Measurements from ENCODE around the gene PCBP3. TPM values are rescaled to one million over a fixed set of nuclear protein-coding genes. Genes with fewer than 3 reads are reported as not detected.
"Not testable (repeated sequence)": the region's sequence is repeated elsewhere in the genome, so short reads cannot be mapped to it uniquely, and the experiment has no call there.

Gene PCBP3
- total and polyA plus RNA-seq, 12 donors, result 1.7 to 15.8 (median 4.7) TPM

GRCh38 chr21:45617021-45617921 is 26.3 kb upstream of the PCBP3 start:
- Histone ChIP-seq H3K9me3 (replicated peaks in 1 of 3) (no peaks in the 10 kb centered on the region), H3K27me3 (peaks cover 6% of the 10 kb centered on the region), H3K4me1 (replicated peaks in 1 of 2) (peaks cover 0 to 7% of the 10 kb centered on the region in 2 donors), H3K4me3 (no peak overlapping the region), H3K27ac (no peak overlapping the region), H3K36me3 (replicated peaks in 1 of 2) (no peaks in the 10 kb centered on the region)
- intact Hi-C loops (cut with DNase I), result no loop called here
- no peak for DNase-seq
- WGBS, 4 donors, result 39 to 58% (median 51%) methylated on average over 15 to 19 of the region's 19 CpGs
- TF ChIP-seq POLR2A (IDR thresholded peaks at IDR 0.05), result no peak
- no peak for TF ChIP-seq CTCF (IDR thresholded peaks at IDR 0.05)

- WGBS, 4 donors, result 33 to 42% (median 39%) methylated on average over 13 of the region's 13 CpGs
- no peak overlapping the region for H3K4me3 ChIP-seq
These were observed 25.2 kb upstream of the PCBP3 start for GRCh38 chr21:45618287-45618686.

GRCh38 chr21:45618846-45619485 is 24.6 kb upstream of the PCBP3 start:
- intact Hi-C loops (cut with DNase I), result no loop called here
- H3K4me1 ChIP-seq (replicated peaks in 1 of 2), result peaks cover 0 to 7% of the 10 kb centered on the region in 2 donors
- H3K36me3 ChIP-seq (replicated peaks in 1 of 2), result no peaks in the 10 kb centered on the region
- 43 to 83% (median 76%) methylated on average over 2 to 8 of the region's 8 CpGs for WGBS, 4 donors
- peaks cover 6% of the 10 kb centered on the region for H3K27me3 ChIP-seq
- H3K27ac ChIP-seq, result no peak overlapping the region
- no peaks in the 10 kb centered on the region for H3K9me3 ChIP-seq (replicated peaks in 1 of 3)
- TF ChIP-seq CTCF (IDR thresholded peaks at IDR 0.05) (no peak), POLR2A (IDR thresholded peaks at IDR 0.05) (no peak)
- peak in 1 of 7 donors; percentile 34 for DNase-seq
- no peak overlapping the region for H3K4me3 ChIP-seq

More at GRCh38 chr21:45618287-45618686, 25.2 kb upstream of the PCBP3 start:
- H3K27me3 ChIP-seq, result peaks cover 6% of the 10 kb centered on the region
- DNase-seq, result peak in 4 of 7 donors; percentile 18 to 58 (median 40)
- H3K27ac ChIP-seq, result no peak overlapping the region
- intact Hi-C loops (cut with DNase I), result no loop called here
- TF ChIP-seq CTCF (IDR thresholded peaks at IDR 0.05), result no peak
- no peak for TF ChIP-seq POLR2A (IDR thresholded peaks at IDR 0.05)
- H3K9me3 ChIP-seq (replicated peaks in 1 of 3), result no peaks in the 10 kb centered on the region
- H3K4me1 ChIP-seq (replicated peaks in 1 of 2), result peaks cover 0 to 7% of the 10 kb centered on the region in 2 donors
- no peaks in the 10 kb centered on the region for H3K36me3 ChIP-seq (replicated peaks in 1 of 2)

GRCh38 chr21:45620201-45620923 is 23.2 kb upstream of the PCBP3 start:
- Histone ChIP-seq H3K36me3 (replicated peaks in 1 of 2) (no peaks in the 10 kb centered on the region), H3K4me3 (no peak overlapping the region), H3K27me3 (peaks cover 6% of the 10 kb centered on the region), H3K9me3 (replicated peaks in 1 of 3) (no peaks in the 10 kb centered on the region), H3K4me1 (replicated peaks in 1 of 2) (peaks cover 0 to 7% of the 10 kb centered on the region in 2 donors), H3K27ac (no peak overlapping the region)
- peak in 1 of 7 donors; percentile 34 for DNase-seq
- 46 to 61% (median 48%) methylated on average over 10 to 12 of the region's 12 CpGs for WGBS, 4 donors
- intact Hi-C loops (cut with DNase I), result no loop called here
- TF ChIP-seq CTCF (IDR thresholded peaks at IDR 0.05) (no peak), POLR2A (IDR thresholded peaks at IDR 0.05) (no peak)

GRCh38 chr21:45621435-45622331 is 21.8 kb upstream of the PCBP3 start:
- 57 to 73% (median 66%) methylated on average over 7 to 10 of the region's 10 CpGs for WGBS, 4 donors
- DNase-seq, result peak in 1 of 7 donors; percentile 20
- H3K36me3 ChIP-seq (replicated peaks in 1 of 2); intact Hi-C loops (cut with DNase I); H3K27me3 ChIP-seq; H3K27ac ChIP-seq; H3K9me3 ChIP-seq (replicated peaks in 1 of 3); H3K4me3 ChIP-seq; H3K4me1 ChIP-seq (replicated peaks in 1 of 2): not testable (repeated sequence)
